Testis (tissue), 2 donors: ENCODE measurements around the gene NIN.

Experiments used
- POLR2A ChIP-seq: fragments of 450-650 bp; IDR thresholded peaks from one replicate; pipeline ENCODE4 v1.6.1; 2017; ENCODE audit warnings: antibody characterized with exemption, mild to moderate bottlenecking, moderate library complexity
- TF ChIP-seq, protein P1 (sequence below), 3 experiments: fragments of 450-650 bp in 2 of 3; fragments of 200-600 bp in 1 of 3; sonication (generic) in 1 of 3; IDR thresholded peaks; one replicate each; pipeline ENCODE4 v1.5.1; 2016 to 2019; ENCODE audit warnings: antibody characterized with exemption in 3 of 3, mild to moderate bottlenecking in 2 of 3, moderate library complexity in 1 of 3

GRCh38 chr14:50769863-50770500 lies 61.0 kb downstream of the NIN start:
- TF ChIP-seq POLR2A: no peak
- TF ChIP-seq, protein P1, sequence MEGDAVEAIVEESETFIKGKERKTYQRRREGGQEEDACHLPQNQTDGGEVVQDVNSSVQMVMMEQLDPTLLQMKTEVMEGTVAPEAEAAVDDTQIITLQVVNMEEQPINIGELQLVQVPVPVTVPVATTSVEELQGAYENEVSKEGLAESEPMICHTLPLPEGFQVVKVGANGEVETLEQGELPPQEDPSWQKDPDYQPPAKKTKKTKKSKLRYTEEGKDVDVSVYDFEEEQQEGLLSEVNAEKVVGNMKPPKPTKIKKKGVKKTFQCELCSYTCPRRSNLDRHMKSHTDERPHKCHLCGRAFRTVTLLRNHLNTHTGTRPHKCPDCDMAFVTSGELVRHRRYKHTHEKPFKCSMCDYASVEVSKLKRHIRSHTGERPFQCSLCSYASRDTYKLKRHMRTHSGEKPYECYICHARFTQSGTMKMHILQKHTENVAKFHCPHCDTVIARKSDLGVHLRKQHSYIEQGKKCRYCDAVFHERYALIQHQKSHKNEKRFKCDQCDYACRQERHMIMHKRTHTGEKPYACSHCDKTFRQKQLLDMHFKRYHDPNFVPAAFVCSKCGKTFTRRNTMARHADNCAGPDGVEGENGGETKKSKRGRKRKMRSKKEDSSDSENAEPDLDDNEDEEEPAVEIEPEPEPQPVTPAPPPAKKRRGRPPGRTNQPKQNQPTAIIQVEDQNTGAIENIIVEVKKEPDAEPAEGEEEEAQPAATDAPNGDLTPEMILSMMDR (IDR thresholded peaks at IDR 0.05): no peak
